Parathyroid adenoma (tissue), 2 donors: Measurements from ENCODE around the gene SCML1.
"Not testable (repeated sequence)": the region's sequence is repeated elsewhere in the genome, so short reads cannot be mapped to it uniquely, and the experiment has no call there.

Experiments used
- H2AFZ ChIP-seq: fragments of 300-600 bp; sonication (generic); one replicate; pipeline ENCODE4 v1.7.0; 2017; ENCODE audit warnings: antibody characterized with exemption, mild to moderate bottlenecking
- H3K27ac ChIP-seq: fragments of 300-600 bp; sonication (generic); one replicate; pipeline ENCODE4 v1.7.0; 2017
- H3K27me3 ChIP-seq: fragments of 300-600 bp; sonication (generic); one replicate; pipeline ENCODE4 v1.7.0; 2017; ENCODE audit warnings: low read length; ENCODE audit not compliant: control insufficient read depth, insufficient read depth
- H3K36me3 ChIP-seq: fragments of 300-600 bp; sonication (generic); one replicate; pipeline ENCODE4 v1.7.0; 2017; ENCODE audit warnings: low read length; ENCODE audit not compliant: control insufficient read depth, insufficient read depth
- H3K4me1 ChIP-seq: fragments of 300-600 bp; sonication (generic); one replicate; pipeline ENCODE4 v1.7.0; 2017; ENCODE audit warnings: control low read depth
- H3K4me2 ChIP-seq: fragments of 300-600 bp; sonication (generic); one replicate; pipeline ENCODE4 v1.7.0; 2017; ENCODE audit warnings: low read length
- H3K4me3 ChIP-seq: fragments of 300-600 bp; sonication (generic); one replicate; pipeline ENCODE4 v1.7.0; 2017; ENCODE audit warnings: low read depth, low read length
- H3K79me2 ChIP-seq: fragments of 300-600 bp; sonication (generic); one replicate; pipeline ENCODE4 v1.7.0; 2017; ENCODE audit warnings: control low read depth
- H3K9ac ChIP-seq: fragments of 300-600 bp; sonication (generic); one replicate; pipeline ENCODE4 v1.7.0; 2017; ENCODE audit warnings: mild to moderate bottlenecking
- H3K9me3 ChIP-seq: fragments of 300-600 bp; sonication (generic); one replicate; pipeline ENCODE4 v1.7.0; 2017; ENCODE audit warnings: low read length; ENCODE audit not compliant: control insufficient read depth
- TF ChIP-seq, protein P1 (sequence below): fragments of 300-600 bp; sonication (generic); IDR thresholded peaks from one replicate; pipeline ENCODE4 v1.7.0; 2017; ENCODE audit warnings: antibody characterized with exemption, mild to moderate bottlenecking
- donor health status: primary hyperparathyroidism.

The SCML1 gene

DNA sequence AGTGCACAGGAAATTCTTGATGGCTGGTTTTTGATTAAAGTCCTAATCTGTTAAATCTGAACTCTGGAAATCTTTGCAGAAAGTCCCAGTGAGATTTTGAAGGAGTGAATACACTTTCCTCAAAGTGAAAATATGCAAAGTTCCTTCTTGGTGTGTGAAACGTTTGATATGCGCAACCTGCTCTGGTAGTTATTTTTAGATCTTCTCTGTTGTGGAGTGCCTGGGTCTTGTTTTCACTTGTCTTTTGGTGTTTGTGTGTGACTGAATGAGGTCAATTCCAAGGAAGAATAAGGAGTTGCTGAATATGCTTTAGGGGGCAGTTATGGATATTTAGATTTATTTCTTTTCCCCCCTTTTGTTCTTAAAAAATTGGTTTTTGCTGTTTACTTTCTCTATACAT, 41.7 kb downstream of the SCML1 start:
- no peaks in the 10 kb centered on the region for H3K9me3 ChIP-seq
- no peak overlapping the region for H3K4me3 ChIP-seq
- H3K27me3 ChIP-seq = no peaks in the 10 kb centered on the region
- H3K4me1 ChIP-seq = no peaks in the 10 kb centered on the region
- TF ChIP-seq, protein P1, sequence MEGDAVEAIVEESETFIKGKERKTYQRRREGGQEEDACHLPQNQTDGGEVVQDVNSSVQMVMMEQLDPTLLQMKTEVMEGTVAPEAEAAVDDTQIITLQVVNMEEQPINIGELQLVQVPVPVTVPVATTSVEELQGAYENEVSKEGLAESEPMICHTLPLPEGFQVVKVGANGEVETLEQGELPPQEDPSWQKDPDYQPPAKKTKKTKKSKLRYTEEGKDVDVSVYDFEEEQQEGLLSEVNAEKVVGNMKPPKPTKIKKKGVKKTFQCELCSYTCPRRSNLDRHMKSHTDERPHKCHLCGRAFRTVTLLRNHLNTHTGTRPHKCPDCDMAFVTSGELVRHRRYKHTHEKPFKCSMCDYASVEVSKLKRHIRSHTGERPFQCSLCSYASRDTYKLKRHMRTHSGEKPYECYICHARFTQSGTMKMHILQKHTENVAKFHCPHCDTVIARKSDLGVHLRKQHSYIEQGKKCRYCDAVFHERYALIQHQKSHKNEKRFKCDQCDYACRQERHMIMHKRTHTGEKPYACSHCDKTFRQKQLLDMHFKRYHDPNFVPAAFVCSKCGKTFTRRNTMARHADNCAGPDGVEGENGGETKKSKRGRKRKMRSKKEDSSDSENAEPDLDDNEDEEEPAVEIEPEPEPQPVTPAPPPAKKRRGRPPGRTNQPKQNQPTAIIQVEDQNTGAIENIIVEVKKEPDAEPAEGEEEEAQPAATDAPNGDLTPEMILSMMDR = no peak
- H3K27ac ChIP-seq = no peak overlapping the region
- H3K4me2 ChIP-seq = no peak overlapping the region
- no peak overlapping the region for H3K9ac ChIP-seq
- no peaks in the 10 kb centered on the region for H3K79me2 ChIP-seq
- no peaks in the 10 kb centered on the region for H3K36me3 ChIP-seq
- H2AFZ ChIP-seq = no peak overlapping the region

DNA sequence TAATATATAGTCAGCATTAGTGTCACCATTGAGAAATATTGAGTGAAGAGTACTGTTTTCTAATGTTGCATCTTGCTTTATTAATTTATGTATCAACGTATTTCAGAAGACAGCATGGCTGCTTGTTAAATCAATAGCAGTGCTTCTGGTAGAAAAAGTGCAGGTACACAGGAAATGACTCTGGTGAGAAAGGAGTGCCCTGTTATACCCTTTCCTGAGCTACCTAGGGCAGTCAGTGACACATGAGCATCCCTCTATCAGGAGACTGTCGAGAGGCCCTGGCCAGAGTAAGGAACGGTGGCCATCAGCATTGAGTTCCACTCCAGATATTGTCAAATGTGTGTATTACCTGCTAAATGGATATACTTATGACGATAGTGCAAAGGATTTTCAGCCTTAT, 42.1 kb downstream of the SCML1 start:
- Histone ChIP-seq H3K4me1 (no peaks in the 10 kb centered on the region), H3K27ac (no peak overlapping the region), H3K36me3 (no peaks in the 10 kb centered on the region), H3K79me2 (no peaks in the 10 kb centered on the region), H3K4me2 (no peak overlapping the region), H3K9me3 (no peaks in the 10 kb centered on the region), H2AFZ (no peak overlapping the region), H3K9ac (no peak overlapping the region), H3K4me3 (no peak overlapping the region), H3K27me3 (no peaks in the 10 kb centered on the region)
- TF ChIP-seq, protein P1 = no peak

DNA sequence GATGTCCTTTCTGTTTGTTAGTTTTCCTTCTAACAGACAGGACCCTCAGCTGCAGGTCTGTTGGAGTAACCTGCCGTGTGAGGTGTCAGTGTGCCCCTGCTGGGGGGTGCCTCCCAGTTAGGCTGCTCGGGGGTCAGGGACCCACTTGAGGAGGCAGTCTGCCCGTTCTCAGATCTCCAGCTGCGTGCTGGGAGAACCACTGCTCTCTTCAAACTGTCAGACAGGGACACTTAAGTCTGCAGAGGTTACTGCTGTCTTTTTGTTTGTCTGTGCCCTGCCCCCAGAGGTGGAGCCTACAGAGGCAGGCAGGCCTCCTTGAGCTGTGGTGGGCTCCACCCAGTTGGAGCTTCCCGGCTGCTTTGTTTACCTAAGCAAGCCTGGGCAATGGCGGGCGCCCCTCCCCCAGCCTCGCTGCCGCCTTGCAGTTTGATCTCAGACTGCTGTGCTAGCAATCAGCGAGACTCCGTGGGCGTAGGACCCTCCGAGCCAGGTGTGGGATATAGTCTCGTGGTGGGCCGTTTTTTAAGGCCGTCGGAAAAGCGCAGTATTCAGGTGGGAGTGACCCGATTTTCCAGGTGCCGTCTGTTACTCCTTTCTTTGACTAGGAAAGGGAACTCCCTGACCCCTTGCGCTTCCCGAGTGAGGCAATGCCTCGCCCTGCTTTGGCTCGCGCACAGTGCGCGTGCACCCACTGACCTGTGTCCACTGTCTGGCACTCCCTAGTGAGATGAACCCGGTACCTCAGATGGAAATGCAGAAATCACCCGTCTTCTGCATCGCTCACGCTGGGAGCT, 49.5 kb downstream of the SCML1 start:
- H3K27ac ChIP-seq, H3K4me3 ChIP-seq, H3K36me3 ChIP-seq, H3K4me2 ChIP-seq, H3K79me2 ChIP-seq, H3K9ac ChIP-seq, H3K27me3 ChIP-seq, H3K9me3 ChIP-seq, H3K4me1 ChIP-seq: not testable (repeated sequence)
- peak overlapping the region; percentile 53 for H2AFZ ChIP-seq

DNA sequence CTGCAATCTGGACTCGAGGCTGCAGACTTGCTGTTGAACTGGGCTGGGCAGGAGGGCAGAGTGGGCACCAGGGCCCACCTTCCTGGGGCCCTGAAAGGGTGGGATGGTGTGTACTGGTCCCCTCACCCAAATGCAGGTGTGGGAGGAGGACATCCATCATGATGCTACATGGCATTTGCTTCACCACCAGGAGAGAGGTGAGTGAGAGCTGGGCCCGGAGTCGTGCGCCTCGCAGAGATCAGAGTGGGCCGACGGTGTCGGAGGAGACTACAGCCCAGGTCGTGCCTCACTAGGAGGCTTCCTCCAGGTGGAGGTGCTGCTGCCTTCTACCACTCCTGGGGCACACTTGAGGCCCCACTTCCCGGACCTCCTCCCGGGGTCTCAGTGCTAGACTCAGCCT, 50.3 kb downstream of the SCML1 start:
- Histone ChIP-seq H3K27me3 (no peaks in the 10 kb centered on the region), H2AFZ (no peak overlapping the region), H3K79me2 (no peaks in the 10 kb centered on the region), H3K27ac (no peak overlapping the region), H3K4me3 (no peak overlapping the region), H3K9me3 (no peaks in the 10 kb centered on the region), H3K36me3 (no peaks in the 10 kb centered on the region), H3K9ac (no peak overlapping the region), H3K4me2 (no peak overlapping the region), H3K4me1 (no peaks in the 10 kb centered on the region)
- TF ChIP-seq, protein P1 = no peak

DNA sequence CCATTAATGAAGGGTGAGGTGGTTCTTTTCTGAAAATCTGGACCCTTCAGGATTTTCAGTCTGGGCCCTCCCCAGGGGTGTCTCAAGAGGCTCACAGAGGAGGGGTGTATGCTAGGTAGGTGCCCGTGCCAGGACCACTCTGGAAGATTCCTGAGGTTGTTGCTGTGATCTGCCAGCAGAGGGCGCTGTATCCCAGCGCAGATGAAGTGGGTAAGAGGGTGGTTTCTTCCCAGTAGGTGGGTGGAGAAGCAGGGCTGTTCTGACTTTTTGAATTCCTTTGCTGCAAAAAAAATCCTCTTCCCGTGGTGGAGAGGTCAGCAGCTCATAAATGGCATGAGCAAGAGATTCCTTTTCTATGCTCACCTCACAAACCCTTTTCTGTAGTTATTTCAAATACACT, 51.1 kb downstream of the SCML1 start:
- H3K79me2 ChIP-seq = no peaks in the 10 kb centered on the region
- no peaks in the 10 kb centered on the region for H3K9me3 ChIP-seq
- H3K4me2 ChIP-seq = no peak overlapping the region
- H3K4me1 ChIP-seq = no peaks in the 10 kb centered on the region
- no peaks in the 10 kb centered on the region for H3K27me3 ChIP-seq
- H3K27ac ChIP-seq = no peak overlapping the region
- no peak overlapping the region for H3K4me3 ChIP-seq
- TF ChIP-seq, protein P1 = peak; percentile 78
- H3K9ac ChIP-seq = no peak overlapping the region
- H2AFZ ChIP-seq = no peak overlapping the region
- no peaks in the 10 kb centered on the region for H3K36me3 ChIP-seq
